Neural cell (in vitro differentiated cells): Measurements from ENCODE around the gene UFSP2. TPM values are rescaled to one million over a fixed set of nuclear protein-coding genes. Genes with fewer than 3 reads are reported as not detected.

Source experiments
- H2AFZ ChIP-seq: fragments of 200-600, 300-800 bp; sonication (generic), shearing (Covaris generic); 2 replicates; pipeline ENCODE4 v1.6.0; 2014; ENCODE audit warnings: low read depth, mild to moderate bottlenecking, antibody characterized with exemption, low read length, moderate library complexity
- H3F3A ChIP-seq: fragments of 200-600 bp; shearing (Covaris generic); 2 replicates; pipeline ENCODE4 v1.6.1; 2016; ENCODE audit warnings: mild to moderate bottlenecking, moderate library complexity, mixed read lengths, antibody characterized with exemption, low read length; ENCODE audit not compliant: insufficient read depth, poor library complexity, severe bottlenecking
- H3K27ac ChIP-seq: fragments of 200-600, 300-800 bp; sonication (generic), shearing (Covaris generic); 2 replicates; pipeline ENCODE4 v1.5.1; 2014; ENCODE audit warnings: mild to moderate bottlenecking, low read length, moderate library complexity
- H3K27me3 ChIP-seq: fragments of 300-800, 200-600 bp; sonication (generic), shearing (Covaris generic); 2 replicates; pipeline ENCODE4 v1.6.0; 2014; ENCODE audit warnings: mild to moderate bottlenecking, low read depth, low read length, moderate library complexity; ENCODE audit not compliant: insufficient read depth
- H3K36me3 ChIP-seq: fragments of 300-800, 200-600 bp; sonication (generic), shearing (Covaris generic); 2 replicates; pipeline ENCODE4 v1.5.1; 2014; ENCODE audit warnings: mild to moderate bottlenecking, antibody characterized with exemption, low read length, moderate library complexity; ENCODE audit not compliant: insufficient read depth
- H3K4me2 ChIP-seq: fragments of 300-800, 200-600 bp; sonication (generic), shearing (Covaris generic); 2 replicates; pipeline ENCODE4 v1.6.0; 2014; ENCODE audit warnings: mild to moderate bottlenecking, low read length
- H3K4me3 ChIP-seq: fragments of 300-800, 200-600 bp; sonication (generic), shearing (Covaris generic); 2 replicates; pipeline ENCODE4 v1.5.1; 2014; ENCODE audit warnings: mild to moderate bottlenecking, low read length, moderate library complexity
- H3K79me2 ChIP-seq: fragments of 200-600 bp; shearing (Covaris generic); replicated peaks from 2 replicates; pipeline ENCODE4 v1.6.0; 2014; ENCODE audit warnings: mild to moderate bottlenecking, low read length, moderate library complexity; ENCODE audit not compliant: insufficient read depth
- H3K9ac ChIP-seq: fragments of 300-800, 200-600 bp; sonication (generic), shearing (Covaris generic); 2 replicates; pipeline ENCODE4 v1.6.1; 2016; ENCODE audit warnings: mild to moderate bottlenecking, low read length, mixed read lengths
- H3K9me2 ChIP-seq: fragments of 200-600 bp; shearing (Covaris generic); 2 replicates; pipeline ENCODE4 v1.6.1; 2016; ENCODE audit warnings: mild to moderate bottlenecking, low read length, mixed read lengths; ENCODE audit not compliant: insufficient read depth
- H3K9me3 ChIP-seq: fragments of 200-600, 300-800 bp; sonication (generic), shearing (Covaris generic); 2 replicates; pipeline ENCODE4 v1.6.1; 2016; ENCODE audit warnings: mild to moderate bottlenecking, mixed run types, low read length, moderate library complexity, mixed read lengths
- H4K20me1 ChIP-seq: fragments of 200-600 bp; shearing (Covaris generic); 2 replicates; pipeline ENCODE4 v1.6.1; 2016; ENCODE audit warnings: mild to moderate bottlenecking, mixed run types; ENCODE audit not compliant: insufficient read depth
- EP300 ChIP-seq: fragments of 450-650 bp; conservative IDR thresholded peaks from 2 replicates; pipeline ENCODE4 v1.6.1; 2014; ENCODE audit warnings: antibody characterized with exemption, mild to moderate bottlenecking, moderate library complexity; ENCODE audit not compliant: poor library complexity, severe bottlenecking
- EZH2 ChIP-seq: fragments of 200-600, 300-800 bp; shearing (Covaris generic), sonication (generic); IDR thresholded peaks from 2 replicates; pipeline ENCODE4 v1.6.1; 2014; ENCODE audit warnings: antibody characterized with exemption, low read length, borderline replicate concordance, mild to moderate bottlenecking; ENCODE audit not compliant: insufficient read depth, poor library complexity, severe bottlenecking
- MXI1 ChIP-seq: fragments of 450-650 bp; conservative IDR thresholded peaks from 2 replicates; pipeline ENCODE4 v1.6.1; 2014; ENCODE audit warnings: antibody characterized with exemption, mild to moderate bottlenecking; ENCODE audit not compliant: poor library complexity, severe bottlenecking
- POLR2AphosphoS5 ChIP-seq: IDR thresholded peaks from 2 replicates; pipeline ENCODE4 v1.6.1; 2012
- RAD21 ChIP-seq: fragments of 450-650 bp; conservative IDR thresholded peaks from 2 replicates; pipeline ENCODE4 v1.6.1; 2014; ENCODE audit warnings: antibody characterized with exemption, mild to moderate bottlenecking, moderate library complexity
- SMC3 ChIP-seq: fragments of 450-650 bp; conservative IDR thresholded peaks from 2 replicates; pipeline ENCODE4 v1.6.1; 2014; ENCODE audit warnings: antibody characterized with exemption, mild to moderate bottlenecking, moderate library complexity; ENCODE audit not compliant: poor library complexity
- polyA plus RNA-seq: library from polyadenylated mRNA; depleted of rRNA; stranded (reverse); fragments of >200 nt; gene quantifications from 2 replicates; pipeline ENCODE4 v1.2.3, GENCODE V29; 2014
- TF ChIP-seq, protein P1 (sequence below): fragments of 450-650 bp; IDR thresholded peaks from 2 replicates; pipeline ENCODE4 v1.5.1; 2014; ENCODE audit warnings: antibody characterized with exemption, mild to moderate bottlenecking, moderate library complexity; ENCODE audit not compliant: poor library complexity, severe bottlenecking
- TF ChIP-seq, protein P2 (sequence below): IDR thresholded peaks from 2 replicates; pipeline ENCODE4 v1.6.1; 2012; ENCODE audit warnings: borderline replicate concordance

UFSP2 gene
- polyA plus RNA-seq, 1 donor from 2014 or later, result 38.9 TPM

DNA sequence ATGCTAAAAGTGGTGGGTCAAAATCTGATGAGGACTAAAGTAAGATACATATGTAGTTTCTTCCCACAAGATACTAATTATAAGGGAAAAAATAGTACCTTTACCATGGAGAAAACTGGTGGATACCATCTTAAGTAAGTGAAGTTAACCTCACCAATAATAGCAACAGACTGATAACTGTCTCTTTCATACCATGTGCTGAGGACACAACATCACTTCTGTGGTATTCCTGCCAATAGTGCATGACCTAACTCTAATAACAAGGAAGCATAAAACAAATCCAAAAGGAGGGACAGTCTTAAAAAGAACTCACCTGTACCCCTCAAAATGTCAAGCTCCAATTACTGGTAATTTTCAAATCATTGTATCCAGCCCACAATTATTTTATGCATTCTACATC lies 8.8 kb downstream of the UFSP2 start:
- H3K9me2 ChIP-seq, result no peaks in the 10 kb centered on the region
- H3K79me2 ChIP-seq, result no peaks in the 10 kb centered on the region
- no peak overlapping the region for H3K27ac ChIP-seq
- no peaks in the 10 kb centered on the region for H4K20me1 ChIP-seq
- H3K9me3 ChIP-seq, result no peaks in the 10 kb centered on the region
- no peaks in the 10 kb centered on the region for H3F3A ChIP-seq
- H3K4me2 ChIP-seq, result no peak overlapping the region
- H3K4me3 ChIP-seq, result no peak overlapping the region
- H3K36me3 ChIP-seq, result peaks cover 13% of the 10 kb centered on the region
- H2AFZ ChIP-seq, result no peak overlapping the region
- no peak overlapping the region for H3K9ac ChIP-seq
- TF ChIP-seq EZH2 (no peak), MXI1 (no peak), POLR2AphosphoS5 (no peak), EP300 (no peak), RAD21 (no peak)
- TF ChIP-seq, protein P1, sequence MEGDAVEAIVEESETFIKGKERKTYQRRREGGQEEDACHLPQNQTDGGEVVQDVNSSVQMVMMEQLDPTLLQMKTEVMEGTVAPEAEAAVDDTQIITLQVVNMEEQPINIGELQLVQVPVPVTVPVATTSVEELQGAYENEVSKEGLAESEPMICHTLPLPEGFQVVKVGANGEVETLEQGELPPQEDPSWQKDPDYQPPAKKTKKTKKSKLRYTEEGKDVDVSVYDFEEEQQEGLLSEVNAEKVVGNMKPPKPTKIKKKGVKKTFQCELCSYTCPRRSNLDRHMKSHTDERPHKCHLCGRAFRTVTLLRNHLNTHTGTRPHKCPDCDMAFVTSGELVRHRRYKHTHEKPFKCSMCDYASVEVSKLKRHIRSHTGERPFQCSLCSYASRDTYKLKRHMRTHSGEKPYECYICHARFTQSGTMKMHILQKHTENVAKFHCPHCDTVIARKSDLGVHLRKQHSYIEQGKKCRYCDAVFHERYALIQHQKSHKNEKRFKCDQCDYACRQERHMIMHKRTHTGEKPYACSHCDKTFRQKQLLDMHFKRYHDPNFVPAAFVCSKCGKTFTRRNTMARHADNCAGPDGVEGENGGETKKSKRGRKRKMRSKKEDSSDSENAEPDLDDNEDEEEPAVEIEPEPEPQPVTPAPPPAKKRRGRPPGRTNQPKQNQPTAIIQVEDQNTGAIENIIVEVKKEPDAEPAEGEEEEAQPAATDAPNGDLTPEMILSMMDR, result no peak
- H3K27me3 ChIP-seq, result no peaks in the 10 kb centered on the region

DNA sequence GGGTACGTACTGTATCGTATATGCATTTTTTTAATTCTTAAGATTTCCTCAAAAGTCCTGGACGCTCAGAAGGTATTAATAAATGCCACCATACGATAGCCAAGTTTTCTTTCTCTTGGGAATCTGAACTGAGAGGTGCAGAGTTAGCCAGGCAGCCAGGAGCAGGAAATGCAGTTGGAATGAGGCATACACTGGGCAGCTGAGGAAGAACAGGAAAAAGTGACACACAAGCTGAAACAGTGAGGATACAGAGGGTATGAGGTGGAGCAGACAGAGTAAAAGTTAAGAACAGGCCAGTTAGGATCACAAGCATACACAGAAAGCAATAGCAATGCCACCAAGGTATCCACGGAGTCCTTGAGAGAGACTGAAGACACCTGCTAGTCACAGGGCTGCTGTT lies 13.4 kb downstream of the UFSP2 start:
- Histone ChIP-seq H3K4me3 (no peak overlapping the region), H3K9ac (no peak overlapping the region), H3K4me2 (no peak overlapping the region)

More for the DNA sequence above, 13.4 kb downstream of the UFSP2 start:
- TF ChIP-seq SMC3 (no peak), MXI1 (no peak), EZH2 (no peak)
- TF ChIP-seq, protein P2, sequence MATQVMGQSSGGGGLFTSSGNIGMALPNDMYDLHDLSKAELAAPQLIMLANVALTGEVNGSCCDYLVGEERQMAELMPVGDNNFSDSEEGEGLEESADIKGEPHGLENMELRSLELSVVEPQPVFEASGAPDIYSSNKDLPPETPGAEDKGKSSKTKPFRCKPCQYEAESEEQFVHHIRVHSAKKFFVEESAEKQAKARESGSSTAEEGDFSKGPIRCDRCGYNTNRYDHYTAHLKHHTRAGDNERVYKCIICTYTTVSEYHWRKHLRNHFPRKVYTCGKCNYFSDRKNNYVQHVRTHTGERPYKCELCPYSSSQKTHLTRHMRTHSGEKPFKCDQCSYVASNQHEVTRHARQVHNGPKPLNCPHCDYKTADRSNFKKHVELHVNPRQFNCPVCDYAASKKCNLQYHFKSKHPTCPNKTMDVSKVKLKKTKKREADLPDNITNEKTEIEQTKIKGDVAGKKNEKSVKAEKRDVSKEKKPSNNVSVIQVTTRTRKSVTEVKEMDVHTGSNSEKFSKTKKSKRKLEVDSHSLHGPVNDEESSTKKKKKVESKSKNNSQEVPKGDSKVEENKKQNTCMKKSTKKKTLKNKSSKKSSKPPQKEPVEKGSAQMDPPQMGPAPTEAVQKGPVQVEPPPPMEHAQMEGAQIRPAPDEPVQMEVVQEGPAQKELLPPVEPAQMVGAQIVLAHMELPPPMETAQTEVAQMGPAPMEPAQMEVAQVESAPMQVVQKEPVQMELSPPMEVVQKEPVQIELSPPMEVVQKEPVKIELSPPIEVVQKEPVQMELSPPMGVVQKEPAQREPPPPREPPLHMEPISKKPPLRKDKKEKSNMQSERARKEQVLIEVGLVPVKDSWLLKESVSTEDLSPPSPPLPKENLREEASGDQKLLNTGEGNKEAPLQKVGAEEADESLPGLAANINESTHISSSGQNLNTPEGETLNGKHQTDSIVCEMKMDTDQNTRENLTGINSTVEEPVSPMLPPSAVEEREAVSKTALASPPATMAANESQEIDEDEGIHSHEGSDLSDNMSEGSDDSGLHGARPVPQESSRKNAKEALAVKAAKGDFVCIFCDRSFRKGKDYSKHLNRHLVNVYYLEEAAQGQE, result no peak
- TF ChIP-seq, protein P1, result no peak
- H3K36me3 ChIP-seq, result peaks cover 11% of the 10 kb centered on the region
- H3K27me3 ChIP-seq, result no peaks in the 10 kb centered on the region
- H3K79me2 ChIP-seq, result no peaks in the 10 kb centered on the region
- no peak overlapping the region for H3K27ac ChIP-seq
- no peaks in the 10 kb centered on the region for H3K9me3 ChIP-seq
- no peaks in the 10 kb centered on the region for H3K9me2 ChIP-seq
- H4K20me1 ChIP-seq, result no peaks in the 10 kb centered on the region
- H3F3A ChIP-seq, result no peaks in the 10 kb centered on the region
- H2AFZ ChIP-seq, result no peak overlapping the region
